HL-60 (cell line): ENCODE results near the gene POC1B.
"Not testable (repeated sequence)": the region's sequence is repeated elsewhere in the genome, so short reads cannot be mapped to it uniquely, and the experiment has no call there.

ENCODE experiments used
- DNase-seq, 2 experiments: peaks; one replicate each; pipeline ENCODE4 v3.0.0-alpha.2; 2010 to 2020; ENCODE audit warnings: low read depth in 1 of 2, low spot score in 1 of 2
- H3K27ac ChIP-seq: fragments of 250-450 bp; sonication (Bioruptor Pico); replicated peaks from 2 replicates; pipeline ENCODE4 v1.5.1; 2020; ENCODE audit warnings: mild to moderate bottlenecking, moderate library complexity
- H3K27me3 ChIP-seq: fragments of 250-450 bp; sonication (Bioruptor Pico); 2 replicates; pipeline ENCODE4 v1.5.1; 2021; ENCODE audit warnings: mild to moderate bottlenecking, moderate library complexity; ENCODE audit not compliant: insufficient read depth, poor library complexity, severe bottlenecking
- H3K4me3 ChIP-seq: replicated peaks from 2 replicates; pipeline ENCODE4 v1.5.1; 2011; ENCODE audit warnings: mild to moderate bottlenecking, control low read depth, low read length; ENCODE audit not compliant: insufficient read depth
- GABPA ChIP-seq: IDR thresholded peaks from 2 replicates; pipeline ENCODE4 v1.6.1; 2012; ENCODE audit warnings: low read depth
- POLR2AphosphoS5 ChIP-seq: IDR thresholded peaks from 2 replicates; pipeline ENCODE4 v1.6.1; 2012; ENCODE audit warnings: low read depth
- SPI1 ChIP-seq: IDR thresholded peaks from 2 replicates; pipeline ENCODE4 v1.6.1; 2012; ENCODE audit warnings: low read depth, mild to moderate bottlenecking, borderline replicate concordance
- TF ChIP-seq, protein P1 (sequence below): IDR thresholded peaks from one replicate; pipeline ENCODE4 v1.5.1; 2011; ENCODE audit warnings: low read length, control low read depth, inconsistent platforms; ENCODE audit not compliant: insufficient read depth
- TF ChIP-seq, protein P2 (sequence below): IDR thresholded peaks from 2 replicates; pipeline ENCODE4 v1.6.1; 2012; ENCODE audit warnings: low read depth; ENCODE audit not compliant: insufficient replicate concordance

The POC1B gene

DNA sequence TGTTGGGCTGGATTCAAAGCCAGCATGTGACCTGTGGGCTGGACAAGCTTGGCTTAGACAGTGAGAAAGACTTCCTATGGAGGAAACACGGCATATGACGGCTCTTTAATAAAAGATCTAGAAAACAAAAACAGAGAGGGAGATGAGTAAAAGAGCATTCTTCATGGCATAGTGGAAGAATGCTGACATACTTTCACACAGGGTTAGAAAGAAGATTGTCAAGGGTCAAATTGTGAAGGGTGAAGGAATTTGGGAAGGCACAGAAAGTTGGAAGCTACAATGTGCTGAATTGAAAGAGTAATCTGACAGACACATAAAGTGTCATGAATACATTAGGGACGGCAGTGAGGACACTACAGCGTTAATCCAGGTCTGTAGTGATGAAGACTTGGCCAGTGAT is 64.7 kb downstream of the POC1B start:
- no peak overlapping the region for H3K4me3 ChIP-seq
- no peak overlapping the region for H3K27ac ChIP-seq
- no peak for TF ChIP-seq SPI1
- TF ChIP-seq POLR2AphosphoS5 = no peak
- TF ChIP-seq, protein P1, sequence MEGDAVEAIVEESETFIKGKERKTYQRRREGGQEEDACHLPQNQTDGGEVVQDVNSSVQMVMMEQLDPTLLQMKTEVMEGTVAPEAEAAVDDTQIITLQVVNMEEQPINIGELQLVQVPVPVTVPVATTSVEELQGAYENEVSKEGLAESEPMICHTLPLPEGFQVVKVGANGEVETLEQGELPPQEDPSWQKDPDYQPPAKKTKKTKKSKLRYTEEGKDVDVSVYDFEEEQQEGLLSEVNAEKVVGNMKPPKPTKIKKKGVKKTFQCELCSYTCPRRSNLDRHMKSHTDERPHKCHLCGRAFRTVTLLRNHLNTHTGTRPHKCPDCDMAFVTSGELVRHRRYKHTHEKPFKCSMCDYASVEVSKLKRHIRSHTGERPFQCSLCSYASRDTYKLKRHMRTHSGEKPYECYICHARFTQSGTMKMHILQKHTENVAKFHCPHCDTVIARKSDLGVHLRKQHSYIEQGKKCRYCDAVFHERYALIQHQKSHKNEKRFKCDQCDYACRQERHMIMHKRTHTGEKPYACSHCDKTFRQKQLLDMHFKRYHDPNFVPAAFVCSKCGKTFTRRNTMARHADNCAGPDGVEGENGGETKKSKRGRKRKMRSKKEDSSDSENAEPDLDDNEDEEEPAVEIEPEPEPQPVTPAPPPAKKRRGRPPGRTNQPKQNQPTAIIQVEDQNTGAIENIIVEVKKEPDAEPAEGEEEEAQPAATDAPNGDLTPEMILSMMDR = no peak
- TF ChIP-seq, protein P2, sequence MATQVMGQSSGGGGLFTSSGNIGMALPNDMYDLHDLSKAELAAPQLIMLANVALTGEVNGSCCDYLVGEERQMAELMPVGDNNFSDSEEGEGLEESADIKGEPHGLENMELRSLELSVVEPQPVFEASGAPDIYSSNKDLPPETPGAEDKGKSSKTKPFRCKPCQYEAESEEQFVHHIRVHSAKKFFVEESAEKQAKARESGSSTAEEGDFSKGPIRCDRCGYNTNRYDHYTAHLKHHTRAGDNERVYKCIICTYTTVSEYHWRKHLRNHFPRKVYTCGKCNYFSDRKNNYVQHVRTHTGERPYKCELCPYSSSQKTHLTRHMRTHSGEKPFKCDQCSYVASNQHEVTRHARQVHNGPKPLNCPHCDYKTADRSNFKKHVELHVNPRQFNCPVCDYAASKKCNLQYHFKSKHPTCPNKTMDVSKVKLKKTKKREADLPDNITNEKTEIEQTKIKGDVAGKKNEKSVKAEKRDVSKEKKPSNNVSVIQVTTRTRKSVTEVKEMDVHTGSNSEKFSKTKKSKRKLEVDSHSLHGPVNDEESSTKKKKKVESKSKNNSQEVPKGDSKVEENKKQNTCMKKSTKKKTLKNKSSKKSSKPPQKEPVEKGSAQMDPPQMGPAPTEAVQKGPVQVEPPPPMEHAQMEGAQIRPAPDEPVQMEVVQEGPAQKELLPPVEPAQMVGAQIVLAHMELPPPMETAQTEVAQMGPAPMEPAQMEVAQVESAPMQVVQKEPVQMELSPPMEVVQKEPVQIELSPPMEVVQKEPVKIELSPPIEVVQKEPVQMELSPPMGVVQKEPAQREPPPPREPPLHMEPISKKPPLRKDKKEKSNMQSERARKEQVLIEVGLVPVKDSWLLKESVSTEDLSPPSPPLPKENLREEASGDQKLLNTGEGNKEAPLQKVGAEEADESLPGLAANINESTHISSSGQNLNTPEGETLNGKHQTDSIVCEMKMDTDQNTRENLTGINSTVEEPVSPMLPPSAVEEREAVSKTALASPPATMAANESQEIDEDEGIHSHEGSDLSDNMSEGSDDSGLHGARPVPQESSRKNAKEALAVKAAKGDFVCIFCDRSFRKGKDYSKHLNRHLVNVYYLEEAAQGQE = no peak
- TF ChIP-seq GABPA = no peak
- no peak for DNase-seq
- no peaks in the 10 kb centered on the region for H3K27me3 ChIP-seq

DNA sequence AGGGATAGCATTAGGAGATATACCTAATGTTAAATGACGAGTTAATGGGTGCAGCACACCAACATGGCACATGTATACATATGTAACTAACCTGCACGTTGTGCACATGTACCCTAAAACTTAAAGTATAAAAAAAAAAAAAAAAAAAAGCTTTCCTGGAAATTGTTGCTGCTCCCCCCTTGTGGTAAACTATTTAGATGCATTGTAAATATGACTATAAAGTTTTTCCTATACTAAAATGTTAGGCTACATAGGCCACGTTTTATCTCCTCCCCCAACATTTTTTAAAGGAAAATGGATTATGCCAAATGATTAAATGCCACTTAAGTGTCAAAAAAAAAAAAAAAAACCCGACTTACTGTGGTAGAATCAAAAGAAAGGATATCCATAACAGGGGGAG is 66.6 kb downstream of the POC1B start:
- not testable (repeated sequence) for DNase-seq, H3K27me3 ChIP-seq, H3K4me3 ChIP-seq, H3K27ac ChIP-seq

DNA sequence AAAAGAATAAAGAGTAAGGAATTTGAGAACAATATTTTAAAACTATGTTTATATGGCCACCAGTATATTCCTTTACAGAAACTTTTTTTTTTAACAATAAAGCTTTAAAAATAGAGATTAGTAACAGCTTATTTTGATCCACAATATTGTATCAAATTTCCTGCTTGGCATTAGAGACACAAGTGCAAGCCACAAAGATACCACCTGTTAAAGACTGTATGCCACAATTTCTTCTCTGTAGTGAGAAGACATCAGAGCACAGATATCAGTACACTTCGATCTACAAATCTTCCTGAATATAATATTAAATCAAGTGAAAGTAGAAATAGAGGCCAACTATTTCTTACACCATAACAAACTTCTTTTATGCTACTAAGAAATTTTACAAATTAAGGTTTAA is 69.3 kb downstream of the POC1B start:
- Histone ChIP-seq H3K27me3 (no peaks in the 10 kb centered on the region), H3K4me3 (no peak overlapping the region), H3K27ac (no peak overlapping the region)
- no peak for DNase-seq
- no peak for TF ChIP-seq GABPA
- no peak for TF ChIP-seq POLR2AphosphoS5
- no peak for TF ChIP-seq SPI1
- TF ChIP-seq, protein P1 = no peak
- TF ChIP-seq, protein P2 = no peak

DNA sequence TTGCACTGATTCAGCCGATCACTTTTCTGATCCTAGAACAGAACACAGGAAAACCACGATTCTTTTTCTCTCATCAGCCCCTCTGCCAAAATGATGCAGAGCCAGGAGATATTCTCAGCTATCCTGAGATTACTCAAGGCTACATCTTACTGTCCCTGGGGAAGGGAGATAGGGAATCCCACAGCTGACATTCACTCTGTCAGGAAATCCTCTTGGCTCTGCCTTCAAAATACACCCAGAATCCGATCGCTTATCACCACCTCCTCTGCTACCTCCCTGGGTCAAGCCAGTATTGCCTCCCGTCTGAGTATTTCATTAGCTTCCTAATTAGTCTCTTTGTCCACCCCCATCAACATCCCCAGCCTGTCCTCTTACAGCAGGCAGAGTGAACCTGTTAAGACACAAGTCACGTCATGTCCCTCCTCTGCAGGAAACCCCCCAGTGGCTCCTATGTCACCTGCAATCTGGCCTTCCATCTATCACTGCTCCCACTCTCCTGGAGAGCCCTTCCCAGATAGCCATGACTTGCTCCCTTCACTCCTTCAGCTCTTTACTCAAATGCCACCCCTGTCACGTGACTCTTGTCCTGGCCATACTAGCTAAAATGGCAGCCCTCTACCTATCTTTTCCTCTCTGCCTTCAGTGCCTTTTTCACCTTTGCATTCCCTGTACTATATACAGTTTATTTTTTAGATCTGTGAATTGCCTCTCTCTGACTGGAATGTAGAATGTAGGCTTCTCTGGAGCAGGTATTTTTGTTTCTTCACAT is 71.6 kb downstream of the POC1B start:
- Histone ChIP-seq H3K27ac (peak overlapping the region; percentile 46), H3K4me3 (no peak overlapping the region), H3K27me3 (no peaks in the 10 kb centered on the region)
- no peak for DNase-seq
- TF ChIP-seq POLR2AphosphoS5 (no peak), SPI1 (no peak), GABPA (no peak)
